VCaP (cell line): ENCODE measurements around the gene NCAPG2.

Experiments
- H3K27ac ChIP-seq: fragments of 450-650 bp; 2 replicates; pipeline ENCODE4 v1.5.1; 2017
- CTCF ChIP-seq: fragments of 450-650 bp; conservative IDR thresholded peaks from 2 replicates; pipeline ENCODE4 v1.5.1; 2017; ENCODE audit warnings: mild to moderate bottlenecking, moderate library complexity

The NCAPG2 gene

GRCh38 chr7:158720112-158720511 lies 15.5 kb upstream of the NCAPG2 start:
- H3K27ac ChIP-seq: no peak overlapping the region
- no peak for TF ChIP-seq CTCF

- no peak for TF ChIP-seq CTCF
- no peak overlapping the region for H3K27ac ChIP-seq
Observed at GRCh38 chr7:158716802-158717201, 12.2 kb upstream of the NCAPG2 start.

- H3K27ac ChIP-seq: no peak overlapping the region
- TF ChIP-seq CTCF: no peak
Observed at GRCh38 chr7:158710651-158711102, 6.1 kb upstream of the NCAPG2 start.

GRCh38 chr7:158707610-158708009 lies 3.0 kb upstream of the NCAPG2 start:
- no peak for TF ChIP-seq CTCF
- no peak overlapping the region for H3K27ac ChIP-seq

GRCh38 chr7:158706710-158707590 lies 2.3 kb upstream of the NCAPG2 start:
- TF ChIP-seq CTCF: no peak
- no peak overlapping the region for H3K27ac ChIP-seq

- no peak for TF ChIP-seq CTCF
- H3K27ac ChIP-seq: peak overlapping the region; percentile 96; the same call in 1 of the 2 replicates
Observed at GRCh38 chr7:158706273-158706704, 1.7 kb upstream of the NCAPG2 start.

- TF ChIP-seq CTCF: no peak
Observed at GRCh38 chr7:158705234-158705850, 738 bp upstream of the NCAPG2 start.

GRCh38 chr7:158703679-158704523 lies 703 bp downstream of the NCAPG2 start:
- H3K27ac ChIP-seq: peak overlapping the region; percentile 96

More at GRCh38 chr7:158705234-158705850, 738 bp upstream of the NCAPG2 start:
- peak overlapping the region; percentile 96 for H3K27ac ChIP-seq
